GM19467 (cell line): ENCODE results near the gene TNS3.
A peak's percentile ranks its signal among the peaks of the same experiment; 100 is the strongest.

Source experiments
- ATAC-seq: cut with Tn5 transposase; IDR thresholded peaks from one replicate; pipeline ENCODE4 v1.9.1; 2021; ENCODE audit warnings: mild to moderate bottlenecking, moderate library complexity; ENCODE audit not compliant: unreplicated experiment

Gene TNS3

GRCh38 chr7:47583739-47584535 is 2.0 kb upstream of the TNS3 start:
- no peak for ATAC-seq

GRCh38 chr7:47582764-47583738 is 1.1 kb upstream of the TNS3 start:
- no peak for ATAC-seq

- ATAC-seq = no peak
Measured at GRCh38 chr7:47581438-47581803, 490 bp downstream of the TNS3 start.

- ATAC-seq = no peak
Measured at GRCh38 chr7:47580811-47581331, 1.0 kb downstream of the TNS3 start.

- ATAC-seq = no peak
Measured at GRCh38 chr7:47580175-47580706, 1.7 kb downstream of the TNS3 start.

GRCh38 chr7:47579458-47579857 is 2.5 kb downstream of the TNS3 start:
- ATAC-seq = no peak

GRCh38 chr7:47578579-47579270 is 3.2 kb downstream of the TNS3 start:
- ATAC-seq = no peak

- no peak for ATAC-seq
Measured at GRCh38 chr7:47577321-47577919, 4.5 kb downstream of the TNS3 start.

GRCh38 chr7:47576866-47577306 is 5.0 kb downstream of the TNS3 start:
- ATAC-seq = no peak

- no peak for ATAC-seq
Measured at GRCh38 chr7:47576031-47576865, 5.7 kb downstream of the TNS3 start.

- peak; percentile 80 for ATAC-seq
Measured at GRCh38 chr7:47574482-47575329, 7.2 kb downstream of the TNS3 start.

GRCh38 chr7:47573758-47574481 is 8.0 kb downstream of the TNS3 start:
- no peak for ATAC-seq

GRCh38 chr7:47572939-47573757 is 8.8 kb downstream of the TNS3 start:
- no peak for ATAC-seq

GRCh38 chr7:47572094-47572445 is 9.8 kb downstream of the TNS3 start:
- no peak for ATAC-seq

- ATAC-seq = no peak
Measured at GRCh38 chr7:47571331-47572093, 10.4 kb downstream of the TNS3 start.

GRCh38 chr7:47570649-47571050 is 11.3 kb downstream of the TNS3 start:
- ATAC-seq = no peak
